ENCODE data around the gene ADAM30.

Gene ADAM30

GRCh38 chr1:119903443-119903835 lies 7.1 kb upstream of the ADAM30 start:
- Histone ChIP-seq H3K4me1 (no peaks in the 10 kb centered on the region), H3K9me3 (ENCODE audit: control insufficient read depth, low read length) (no peaks in the 10 kb centered on the region), H3K36me3 (ENCODE audit: control insufficient read depth, insufficient read depth, low read length) (no peaks in the 10 kb centered on the region), H2AFZ (no peak overlapping the region), H3K4me2 (ENCODE audit: low read length) (no peak overlapping the region), H3K27me3 (ENCODE audit: control insufficient read depth, insufficient read depth, low read length) (no peaks in the 10 kb centered on the region), H3K4me3 (ENCODE audit: low read depth, low read length) (no peak overlapping the region), H3K27ac (no peak overlapping the region), H3K79me2 (no peaks in the 10 kb centered on the region), H3K9ac (no peak overlapping the region)
- no peak for TF ChIP-seq CTCF (IDR thresholded peaks at IDR 0.05)

- Histone ChIP-seq H3K4me2 (ENCODE audit: low read length) (no peak overlapping the region), H3K4me1 (no peaks in the 10 kb centered on the region), H3K27me3 (ENCODE audit: control insufficient read depth, insufficient read depth, low read length) (no peaks in the 10 kb centered on the region), H3K4me3 (ENCODE audit: low read depth, low read length) (no peak overlapping the region), H3K36me3 (ENCODE audit: control insufficient read depth, insufficient read depth, low read length) (no peaks in the 10 kb centered on the region), H3K79me2 (no peaks in the 10 kb centered on the region), H3K9ac (no peak overlapping the region), H3K9me3 (ENCODE audit: control insufficient read depth, low read length) (no peaks in the 10 kb centered on the region), H2AFZ (no peak overlapping the region), H3K27ac (no peak overlapping the region)
- TF ChIP-seq CTCF (IDR thresholded peaks at IDR 0.05), result no peak
Observed at GRCh38 chr1:119902775-119903442, 6.6 kb upstream of the ADAM30 start.

- Histone ChIP-seq H3K79me2 (no peaks in the 10 kb centered on the region), H3K4me1 (no peaks in the 10 kb centered on the region), H3K27me3 (ENCODE audit: control insufficient read depth, insufficient read depth, low read length) (no peaks in the 10 kb centered on the region), H2AFZ (no peak overlapping the region), H3K4me3 (ENCODE audit: low read depth, low read length) (no peak overlapping the region), H3K27ac (no peak overlapping the region), H3K36me3 (ENCODE audit: control insufficient read depth, insufficient read depth, low read length) (no peaks in the 10 kb centered on the region), H3K9me3 (ENCODE audit: control insufficient read depth, low read length) (no peaks in the 10 kb centered on the region), H3K4me2 (ENCODE audit: low read length) (no peak overlapping the region), H3K9ac (no peak overlapping the region)
- no peak for TF ChIP-seq CTCF (IDR thresholded peaks at IDR 0.05)
Observed at GRCh38 chr1:119898981-119899720, 2.8 kb upstream of the ADAM30 start.

GRCh38 chr1:119898530-119898929 lies 2.2 kb upstream of the ADAM30 start:
- H3K4me3 ChIP-seq (ENCODE audit: low read depth, low read length), result no peak overlapping the region
- H3K9ac ChIP-seq, result no peak overlapping the region

More at GRCh38 chr1:119898530-119898929, 2.2 kb upstream of the ADAM30 start:
- Histone ChIP-seq H3K27ac (no peak overlapping the region), H2AFZ (no peak overlapping the region), H3K9me3 (ENCODE audit: control insufficient read depth, low read length) (no peaks in the 10 kb centered on the region), H3K27me3 (ENCODE audit: control insufficient read depth, insufficient read depth, low read length) (no peaks in the 10 kb centered on the region), H3K79me2 (no peaks in the 10 kb centered on the region), H3K4me1 (no peaks in the 10 kb centered on the region), H3K36me3 (ENCODE audit: control insufficient read depth, insufficient read depth, low read length) (no peaks in the 10 kb centered on the region), H3K4me2 (ENCODE audit: low read length) (no peak overlapping the region)
- TF ChIP-seq CTCF (IDR thresholded peaks at IDR 0.05), result no peak

Measured in parathyroid adenoma (tissue), 2 donors.